GM18870 (cell line): Measurements from ENCODE around the gene PLS1.
"Not testable (repeated sequence)": the region's sequence is repeated elsewhere in the genome, so short reads cannot be mapped to it uniquely, and the experiment has no call there.

Source experiments
- ATAC-seq: cut with Tn5 transposase; IDR thresholded peaks from one replicate; pipeline ENCODE4 v1.9.1; 2021; ENCODE audit warnings: moderate library complexity; ENCODE audit not compliant: unreplicated experiment

The PLS1 gene

DNA sequence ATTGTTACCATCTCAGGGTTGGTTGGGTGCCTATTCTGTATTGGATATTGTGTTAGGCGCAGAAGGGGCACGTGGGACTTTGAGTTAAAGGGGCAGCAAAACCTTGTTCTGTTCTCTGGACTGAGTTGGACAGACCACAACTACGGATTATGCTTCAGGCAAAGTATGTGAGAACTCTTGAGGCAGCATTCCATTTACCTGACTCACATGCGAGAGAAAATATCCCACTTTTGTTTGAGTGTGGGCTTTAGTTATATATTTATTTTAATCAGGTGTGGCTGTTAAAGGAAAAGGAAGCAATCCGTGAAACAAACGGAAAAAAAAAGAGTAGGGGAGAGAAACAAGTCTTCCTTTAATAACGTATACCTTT is 627 bp upstream of the PLS1 start:
- no peak for ATAC-seq

DNA sequence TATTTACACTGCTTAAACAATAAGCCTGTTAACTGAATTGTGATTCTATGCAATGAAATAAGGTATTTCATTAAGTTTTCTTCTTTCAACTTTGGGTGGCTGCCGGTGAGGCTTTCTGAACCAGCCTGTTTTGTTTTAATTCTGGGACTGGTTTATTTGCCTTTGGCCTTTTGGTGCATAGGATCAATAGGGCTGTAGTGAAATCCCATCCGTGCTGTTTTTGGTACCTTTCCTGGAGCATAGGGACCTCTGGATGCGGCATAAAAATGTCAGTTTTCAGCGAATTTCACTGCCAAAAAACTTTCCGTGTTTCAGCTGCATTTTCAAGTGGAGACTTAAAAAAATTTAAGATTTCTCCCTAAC is 514 bp downstream of the PLS1 start:
- ATAC-seq = no peak

DNA sequence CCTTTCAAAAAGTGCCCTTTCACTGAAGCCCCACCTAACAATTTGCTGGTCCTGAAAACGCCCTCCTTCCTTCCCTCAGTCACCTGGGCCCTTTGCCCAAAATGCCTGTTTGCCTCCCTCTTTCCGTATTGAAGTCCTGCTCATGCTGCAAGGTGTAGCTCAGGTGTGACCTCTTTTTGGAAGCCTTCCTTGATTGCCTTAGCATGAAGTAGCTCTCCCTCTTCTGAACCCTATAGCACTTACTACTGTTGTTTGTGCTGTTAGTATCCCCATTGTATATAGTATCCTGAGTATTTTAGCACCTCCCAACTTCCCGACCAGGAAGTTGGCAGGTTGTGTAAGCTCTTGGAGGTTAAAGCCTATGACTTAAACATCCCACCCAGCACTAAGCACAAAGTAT is 1.7 kb downstream of the PLS1 start:
- ATAC-seq = no peak

DNA sequence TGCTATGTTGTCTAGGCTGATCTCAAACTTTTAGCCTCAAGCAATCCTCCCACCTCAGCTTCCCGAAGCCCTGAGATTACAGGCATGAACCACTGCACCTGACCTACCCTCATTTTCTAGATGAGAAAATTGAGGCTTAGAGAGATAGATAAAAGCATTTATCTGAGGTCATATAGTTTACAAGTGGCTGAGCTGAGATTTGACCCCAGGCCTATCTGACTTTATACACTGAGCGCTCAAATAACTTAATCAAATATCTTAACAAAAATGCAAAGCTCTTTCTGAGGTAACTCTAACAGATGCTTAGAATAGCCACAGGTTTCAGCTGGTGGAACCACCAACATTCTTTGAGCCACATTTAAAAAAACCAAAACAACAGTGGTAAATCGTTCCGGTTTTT is 5.5 kb downstream of the PLS1 start:
- no peak for ATAC-seq

DNA sequence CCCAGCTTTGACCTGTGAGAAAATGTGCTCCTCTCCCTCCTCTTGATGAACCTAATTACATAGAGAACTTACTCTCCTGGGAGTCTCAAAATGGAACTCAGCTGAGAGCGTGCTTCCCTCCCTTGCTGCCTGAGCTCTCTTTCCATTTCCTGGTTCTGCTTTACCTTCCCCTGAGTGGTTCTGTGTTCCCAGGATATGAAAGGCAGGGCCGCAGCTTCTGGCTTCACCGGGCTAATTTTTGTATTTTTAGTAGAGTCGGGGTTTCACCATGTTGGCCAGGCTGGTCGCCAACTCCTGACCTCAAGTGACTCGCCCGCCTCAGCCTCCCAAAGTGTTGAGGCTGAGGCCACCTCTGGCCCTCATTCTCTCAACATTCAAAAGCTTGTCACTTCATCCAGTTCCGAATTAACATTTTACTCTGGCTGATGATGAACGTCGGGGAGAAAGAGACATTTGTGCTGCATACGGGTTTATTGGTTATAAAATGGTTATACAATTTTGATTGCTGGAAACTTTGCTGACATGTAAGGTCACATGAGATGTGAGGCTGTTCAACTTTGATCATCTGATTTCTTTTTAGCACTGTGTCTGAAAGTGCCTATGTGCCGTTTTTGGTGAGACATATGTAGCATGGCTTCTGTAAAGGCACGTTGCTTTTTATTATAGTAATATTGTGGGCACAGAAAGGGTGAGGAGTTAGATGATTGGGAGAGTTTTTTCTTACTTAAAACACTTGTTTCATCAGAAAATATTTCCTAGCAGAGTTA is 6.6 kb downstream of the PLS1 start:
- ATAC-seq = no peak

GRCh38 chr3:142603386-142603705 is 7.2 kb downstream of the PLS1 start:
- ATAC-seq = not testable (repeated sequence)

- no peak for ATAC-seq
Measured at GRCh38 chr3:142604940-142605339, 8.7 kb downstream of the PLS1 start.

- no peak for ATAC-seq
Measured at GRCh38 chr3:142608631-142609030, 12.4 kb downstream of the PLS1 start.

DNA sequence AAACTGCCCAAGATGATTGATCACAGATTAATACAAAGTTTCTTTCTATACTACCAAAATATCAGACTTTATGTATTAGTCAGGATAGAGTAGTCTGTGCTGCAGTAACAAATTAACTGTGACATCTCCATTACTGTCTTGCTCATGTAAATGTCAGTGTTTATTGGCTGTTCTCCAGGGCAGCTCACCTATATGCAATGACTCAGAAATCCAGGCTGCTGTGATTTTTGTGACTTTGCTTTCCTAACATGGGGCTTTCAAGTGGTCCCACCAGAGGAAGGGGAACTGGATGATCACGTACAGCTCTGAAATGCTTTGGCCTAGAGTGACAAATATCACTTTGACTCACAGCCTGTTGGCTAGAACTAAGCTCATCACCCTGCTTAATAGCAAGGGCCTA is 12.9 kb downstream of the PLS1 start:
- no peak for ATAC-seq

DNA sequence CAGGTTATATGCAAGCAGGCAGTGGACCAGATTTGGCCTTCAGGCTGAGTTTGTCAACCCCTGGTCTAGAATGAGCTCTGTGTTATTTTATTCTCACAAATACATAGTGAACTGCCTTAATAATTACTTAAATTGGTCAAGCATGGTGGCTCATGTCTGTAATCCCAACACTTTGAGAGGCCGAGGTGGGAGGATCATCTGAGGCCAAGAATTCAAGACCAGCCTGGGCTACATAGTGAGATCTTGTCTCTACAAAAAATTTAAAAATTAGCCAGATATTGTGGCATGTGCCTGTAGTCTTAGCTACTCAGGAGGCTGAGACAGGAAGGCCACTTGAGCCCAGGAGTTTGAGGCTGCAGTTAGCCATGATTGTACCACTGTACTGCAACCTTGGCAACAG is 15.0 kb downstream of the PLS1 start:
- no peak for ATAC-seq

DNA sequence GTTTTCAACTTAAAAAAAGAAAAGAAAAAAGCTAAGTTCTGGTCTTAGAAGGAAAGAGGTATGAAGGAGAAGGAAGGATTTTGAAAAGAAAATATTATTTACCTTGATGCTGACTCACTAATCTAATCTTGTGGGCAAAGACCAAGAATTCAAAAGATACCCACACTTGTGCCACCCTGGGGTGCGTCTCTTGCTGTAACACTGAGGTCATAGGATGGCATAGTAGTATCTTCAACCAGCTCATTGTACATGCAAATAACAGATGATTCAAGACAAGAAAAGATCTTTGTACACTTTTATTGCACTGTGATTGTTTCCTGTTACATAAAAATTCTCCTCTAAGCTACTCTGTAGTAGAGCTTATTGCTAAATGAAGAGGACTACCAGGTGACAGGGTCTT is 17.3 kb downstream of the PLS1 start:
- no peak for ATAC-seq

GRCh38 chr3:142614059-142614626 is 17.9 kb downstream of the PLS1 start:
- no peak for ATAC-seq

DNA sequence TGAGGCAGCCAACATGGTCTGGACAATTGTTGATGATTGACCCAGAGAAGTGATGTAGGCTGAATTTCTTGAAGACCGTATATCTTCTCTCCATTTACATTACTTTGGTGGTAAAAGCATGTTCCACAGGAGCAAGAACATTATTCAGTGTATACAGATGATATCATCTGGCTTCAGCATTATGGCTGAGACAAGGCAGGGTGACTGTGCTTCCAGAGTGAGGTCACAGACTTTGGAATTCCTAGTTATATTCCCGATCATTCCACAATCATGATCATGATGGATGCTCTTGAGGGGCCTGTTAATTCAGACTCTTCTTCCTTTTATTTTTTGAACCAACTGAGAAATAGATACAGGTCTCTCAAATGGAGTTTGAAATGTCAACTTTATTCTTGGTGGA is 19.0 kb downstream of the PLS1 start:
- no peak for ATAC-seq

GRCh38 chr3:142618917-142619461 is 22.8 kb downstream of the PLS1 start:
- no peak for ATAC-seq

GRCh38 chr3:142622405-142622804 is 26.2 kb downstream of the PLS1 start:
- ATAC-seq = no peak

DNA sequence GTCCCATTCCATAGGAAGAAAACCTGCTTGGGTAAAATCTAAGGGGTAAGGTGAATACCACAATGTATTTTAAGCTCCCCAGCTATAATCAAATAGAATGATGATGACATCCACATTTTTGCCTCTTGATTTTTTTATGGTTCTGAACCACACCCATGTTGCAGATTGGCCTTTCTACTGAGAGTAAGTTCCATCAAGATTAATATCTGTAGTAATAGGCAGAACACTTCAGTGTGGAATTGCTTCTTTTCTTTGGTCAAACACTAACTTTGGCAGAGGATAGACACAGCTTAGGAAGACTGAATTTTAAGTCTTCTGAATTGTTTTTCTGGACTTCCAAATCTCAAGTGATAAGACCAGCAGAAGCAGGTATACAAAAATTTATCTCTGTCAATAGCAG is 27.0 kb downstream of the PLS1 start:
- no peak for ATAC-seq

- ATAC-seq = no peak
Measured at GRCh38 chr3:142624341-142625152, 28.4 kb downstream of the PLS1 start.

- ATAC-seq = no peak
Measured at GRCh38 chr3:142625153-142625440, 28.9 kb downstream of the PLS1 start.

- ATAC-seq = no peak
Measured at GRCh38 chr3:142626971-142627370, 30.8 kb downstream of the PLS1 start.

DNA sequence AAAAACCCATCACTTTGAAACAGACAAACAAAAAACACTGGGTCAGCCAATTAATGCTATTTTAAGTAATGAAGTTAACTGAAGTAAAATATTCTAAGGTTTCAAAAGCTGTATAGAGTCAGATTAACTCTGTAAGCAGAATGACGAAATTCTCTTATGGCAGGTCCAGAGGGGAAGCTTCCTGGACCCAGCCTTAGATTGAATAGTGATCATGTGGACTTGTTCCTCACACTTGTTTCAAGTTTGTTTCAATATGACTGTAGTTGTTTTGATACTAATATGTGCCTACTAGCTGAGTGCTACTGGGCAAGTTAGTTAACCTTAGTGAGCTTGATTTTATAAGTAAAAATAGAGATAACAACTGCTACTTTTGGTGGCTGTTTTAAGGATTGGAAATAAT is 32.6 kb downstream of the PLS1 start:
- no peak for ATAC-seq

DNA sequence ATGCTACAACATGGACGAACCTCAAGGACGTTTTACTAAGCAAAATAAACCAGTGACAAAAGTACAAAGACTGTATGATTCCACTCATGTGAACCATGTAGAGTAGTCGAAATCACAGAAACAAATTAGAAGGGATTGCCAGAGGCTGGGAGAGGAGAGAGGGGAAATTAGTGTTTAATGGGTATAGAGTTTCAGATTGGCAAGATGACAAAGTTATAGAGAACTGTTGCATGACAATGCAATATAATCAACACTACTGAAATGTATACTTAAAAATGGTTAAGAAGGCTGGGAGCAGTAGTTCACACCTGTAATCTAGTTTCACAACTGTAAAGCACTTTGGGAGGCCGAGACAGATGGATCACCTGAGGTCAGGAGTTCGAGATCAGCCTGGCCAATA is 36.9 kb downstream of the PLS1 start:
- no peak for ATAC-seq

DNA sequence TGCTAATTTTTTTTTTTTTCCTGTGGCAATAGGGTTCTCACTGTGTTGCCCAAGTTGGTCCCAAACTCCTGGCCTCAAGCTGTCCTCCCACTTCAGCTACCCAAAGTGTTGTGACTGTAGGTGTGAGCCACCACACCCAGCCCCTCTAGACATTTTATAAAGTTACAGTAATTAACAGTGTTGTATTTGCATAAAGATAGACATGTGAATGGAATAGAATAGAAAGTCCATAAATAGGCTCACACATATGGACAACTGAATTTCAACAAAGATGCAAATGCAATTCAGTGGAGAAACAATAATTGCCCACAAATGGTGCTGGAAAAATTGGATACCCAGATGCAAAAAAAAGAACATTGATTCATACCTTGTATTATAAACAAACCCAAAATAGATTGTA is 39.9 kb downstream of the PLS1 start:
- no peak for ATAC-seq
